Lower lobe of right lung (tissue), 2 donors: ENCODE results near the gene PPA1. TPM values are rescaled to one million over a fixed set of nuclear protein-coding genes. Genes with fewer than 3 reads are reported as not detected.
"Not testable (repeated sequence)": the region's sequence is repeated elsewhere in the genome, so short reads cannot be mapped to it uniquely, and the experiment has no call there.

Experiments
- ATAC-seq, 2 donors: fragments of 200-7000 bp; cut with Tn5 transposase; one replicate each; pipeline ENCODE4 v1.9.1; 2020 to 2022; ENCODE audit warnings: mild to moderate bottlenecking in 2 of 2, moderate library complexity in 2 of 2
- DNase-seq: peaks from one replicate; pipeline ENCODE4 v3.0.0-alpha.2; 2020
- H3K27ac ChIP-seq: fragments of 200-600 bp; one replicate; pipeline ENCODE4 v1.8.0; 2022
- H3K27me3 ChIP-seq: fragments of 200-600 bp; one replicate; pipeline ENCODE4 v1.8.0; 2022; ENCODE audit warnings: low read depth
- H3K36me3 ChIP-seq: fragments of 200-600 bp; one replicate; pipeline ENCODE4 v1.8.0; 2022; ENCODE audit warnings: mild to moderate bottlenecking
- H3K4me1 ChIP-seq: fragments of 200-600 bp; one replicate; pipeline ENCODE4 v1.8.0; 2022
- H3K4me3 ChIP-seq: fragments of 200-600 bp; one replicate; pipeline ENCODE4 v1.8.0; 2022; ENCODE audit warnings: mild to moderate bottlenecking
- H3K9me3 ChIP-seq: fragments of 200-600 bp; one replicate; pipeline ENCODE4 v1.8.0; 2022
- intact Hi-C: fragments of 100-400 bp; cut with DNase I; formaldehyde crosslinking; loops from one replicate; pipeline ENCODE4 v1.11.0; 2022
- total RNA-seq: library from RNA; stranded (reverse); fragmentation: NEBNext Ultra II Directional; extraction: Animal tissue kit (Norgen Biotek cat#: 25700); gene quantifications from one replicate; pipeline ENCODE4 v1.2.1, GENCODE V29; 2021
- TF ChIP-seq, protein P1 (sequence below): fragments of 200-600 bp; IDR thresholded peaks from one replicate; pipeline ENCODE4 v1.8.0; 2022; ENCODE audit warnings: antibody characterized with exemption, mild to moderate bottlenecking
- donor health status: DM: no; HTN: yes; CAD: no; lungs with severe emphysema.

Gene PPA1
- total RNA-seq, 1 donor from 2014 or later, result 163 TPM

- H3K4me1 ChIP-seq, result peaks cover 48% of the 10 kb centered on the region
- peak overlapping the region; percentile 37 for H3K27ac ChIP-seq
These were observed 5.5 kb downstream of the PPA1 start for GRCh38 chr10:70227548-70228320.

GRCh38 chr10:70223728-70224127, 9.5 kb downstream of the PPA1 start:
- no peak for ATAC-seq
- no peak for DNase-seq
- H3K4me1 ChIP-seq, result peaks cover 32% of the 10 kb centered on the region
- no peaks in the 10 kb centered on the region for H3K27me3 ChIP-seq
- H3K27ac ChIP-seq, result no peak overlapping the region
- intact Hi-C loops, result loop anchor here (10.0 kb wide), 1 partner anchor 141 kb away; no protein-coding TSS in a partner anchor
- TF ChIP-seq, protein P1, sequence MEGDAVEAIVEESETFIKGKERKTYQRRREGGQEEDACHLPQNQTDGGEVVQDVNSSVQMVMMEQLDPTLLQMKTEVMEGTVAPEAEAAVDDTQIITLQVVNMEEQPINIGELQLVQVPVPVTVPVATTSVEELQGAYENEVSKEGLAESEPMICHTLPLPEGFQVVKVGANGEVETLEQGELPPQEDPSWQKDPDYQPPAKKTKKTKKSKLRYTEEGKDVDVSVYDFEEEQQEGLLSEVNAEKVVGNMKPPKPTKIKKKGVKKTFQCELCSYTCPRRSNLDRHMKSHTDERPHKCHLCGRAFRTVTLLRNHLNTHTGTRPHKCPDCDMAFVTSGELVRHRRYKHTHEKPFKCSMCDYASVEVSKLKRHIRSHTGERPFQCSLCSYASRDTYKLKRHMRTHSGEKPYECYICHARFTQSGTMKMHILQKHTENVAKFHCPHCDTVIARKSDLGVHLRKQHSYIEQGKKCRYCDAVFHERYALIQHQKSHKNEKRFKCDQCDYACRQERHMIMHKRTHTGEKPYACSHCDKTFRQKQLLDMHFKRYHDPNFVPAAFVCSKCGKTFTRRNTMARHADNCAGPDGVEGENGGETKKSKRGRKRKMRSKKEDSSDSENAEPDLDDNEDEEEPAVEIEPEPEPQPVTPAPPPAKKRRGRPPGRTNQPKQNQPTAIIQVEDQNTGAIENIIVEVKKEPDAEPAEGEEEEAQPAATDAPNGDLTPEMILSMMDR, result no peak
- H3K9me3 ChIP-seq, result no peaks in the 10 kb centered on the region
- no peak overlapping the region for H3K4me3 ChIP-seq
- H3K36me3 ChIP-seq, result peaks cover 16% of the 10 kb centered on the region

More at GRCh38 chr10:70227548-70228320, 5.5 kb downstream of the PPA1 start:
- Histone ChIP-seq H3K36me3 (peaks cover 20% of the 10 kb centered on the region), H3K27me3 (no peaks in the 10 kb centered on the region), H3K4me3 (no peak overlapping the region), H3K9me3 (no peaks in the 10 kb centered on the region)
- intact Hi-C loops, result loop anchor here (10.0 kb wide), 1 partner anchor 137 kb away; no protein-coding TSS in a partner anchor
- ATAC-seq (no peak), DNase-seq (no peak)
- TF ChIP-seq, protein P1, result no peak

- not testable (repeated sequence) for ATAC-seq, H3K9me3 ChIP-seq, DNase-seq, H3K4me3 ChIP-seq, H3K27me3 ChIP-seq, H3K27ac ChIP-seq
- Histone ChIP-seq H3K36me3 (peaks cover 16% of the 10 kb centered on the region), H3K4me1 (peaks cover 24% of the 10 kb centered on the region)
- intact Hi-C loops, result loop anchor here (10.0 kb wide), 1 partner anchor 142 kb away; no protein-coding TSS in a partner anchor
These were observed 10.3 kb downstream of the PPA1 start for GRCh38 chr10:70222811-70223447.

GRCh38 chr10:70222340-70222794, 10.9 kb downstream of the PPA1 start:
- no peak for DNase-seq
- ATAC-seq, result peak in 1 of 2 donors; percentile 73
- H3K36me3 ChIP-seq, result peaks cover 21% of the 10 kb centered on the region
- peaks cover 18% of the 10 kb centered on the region for H3K4me1 ChIP-seq
- H3K27ac ChIP-seq, result peak overlapping the region; percentile 31
- no peaks in the 10 kb centered on the region for H3K9me3 ChIP-seq
- TF ChIP-seq, protein P1, result no peak
- H3K27me3 ChIP-seq, result no peaks in the 10 kb centered on the region
- intact Hi-C loops, result loop anchor here (10.0 kb wide), 1 partner anchor 142 kb away; no protein-coding TSS in a partner anchor
- no peak overlapping the region for H3K4me3 ChIP-seq

DNA sequence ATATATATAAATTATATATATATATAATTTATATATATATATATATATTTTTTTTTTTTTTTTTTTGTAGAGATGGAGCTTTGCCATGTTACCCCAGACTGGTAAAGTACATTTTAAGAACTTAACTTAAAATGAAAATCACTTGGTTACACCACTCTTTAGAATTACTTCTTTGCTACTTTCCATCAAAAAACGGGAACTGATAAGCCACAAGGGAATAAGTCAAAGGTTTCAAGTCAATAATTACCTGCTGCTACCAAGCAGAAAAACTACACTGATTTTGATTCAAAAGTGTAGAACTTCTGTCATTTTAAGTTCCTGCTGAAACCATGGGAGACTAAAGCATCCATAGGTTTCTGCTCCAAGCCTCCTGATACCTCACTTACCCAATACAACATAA, 12.2 kb downstream of the PPA1 start:
- ATAC-seq, result no peak
- H3K36me3 ChIP-seq, result peaks cover 35% of the 10 kb centered on the region
- no peak overlapping the region for H3K4me3 ChIP-seq
- H3K4me1 ChIP-seq, result peaks cover 11% of the 10 kb centered on the region
- H3K9me3 ChIP-seq, result no peaks in the 10 kb centered on the region
- DNase-seq, result no peak
- TF ChIP-seq, protein P1, result no peak
- peak overlapping the region; percentile 40 for H3K27ac ChIP-seq
- no peaks in the 10 kb centered on the region for H3K27me3 ChIP-seq
- intact Hi-C loops, result loop anchor here (10.0 kb wide), 1 partner anchor 144 kb away; no protein-coding TSS in a partner anchor
